ENCODE results near the gene HSD11B1L.
A peak's percentile ranks its signal among the peaks of the same experiment; 100 is the strongest.
"Not testable (repeated sequence)": the region's sequence is repeated elsewhere in the genome, so short reads cannot be mapped to it uniquely, and the experiment has no call there.

The HSD11B1L gene

GRCh38 chr19:5686647-5687359 lies 6.0 kb downstream of the HSD11B1L start:
- peak; percentile 90 to 91 for DNase-seq (ENCODE audit: low read depth in 2 of 2)

GRCh38 chr19:5687360-5688198 lies 6.8 kb downstream of the HSD11B1L start:
- no peak for DNase-seq (ENCODE audit: low read depth in 2 of 2)

DNA sequence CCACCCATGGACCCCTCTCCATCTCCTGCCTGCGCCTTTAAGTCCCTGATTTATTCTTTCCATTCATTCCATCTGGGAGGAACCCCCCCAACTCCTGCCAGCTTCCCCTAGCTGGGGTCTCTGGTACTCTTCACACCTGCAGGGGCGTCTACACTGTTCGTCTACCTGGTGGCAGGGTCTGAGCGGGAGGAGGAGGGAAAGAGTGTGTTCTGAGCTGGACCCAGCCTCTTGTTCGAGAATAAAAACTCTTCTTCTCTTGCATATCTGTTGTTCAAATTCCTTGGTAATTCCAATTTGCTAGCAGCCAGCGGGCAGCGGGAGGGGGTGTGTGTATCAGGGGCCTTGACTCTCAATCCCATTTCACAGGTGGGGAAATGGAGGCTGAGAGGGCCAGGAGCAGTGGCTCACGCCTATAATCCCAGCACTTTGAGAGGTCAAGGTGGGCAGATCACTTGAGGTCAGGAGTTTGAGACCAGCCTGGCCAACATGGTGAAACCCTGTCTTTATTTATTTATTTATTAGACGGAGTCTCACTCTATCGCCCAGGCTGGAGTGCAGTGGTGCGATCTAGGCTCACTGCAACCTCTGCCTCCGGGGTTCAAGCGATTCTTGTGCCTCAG lies 7.5 kb downstream of the HSD11B1L start:
- not testable (repeated sequence) for DNase-seq (ENCODE audit: low read depth in 2 of 2)

GRCh38 chr19:5690125-5690954 lies 9.5 kb downstream of the HSD11B1L start, which contains the start of gene RPL36:
Gene RPL36 (plus strand): TSS chr19:5690295. CDS start chr19:5690508, 213 bp downstream.
- DNase-seq (ENCODE audit: low read depth in 2 of 2): peak; percentile 96 to 97

- DNase-seq (ENCODE audit: low read depth in 2 of 2): peak; percentile 52 to 67
Measured at GRCh38 chr19:5690955-5691821, 10.4 kb downstream of the HSD11B1L start.

GRCh38 chr19:5691822-5692722 lies 11.2 kb downstream of the HSD11B1L start:
- DNase-seq (ENCODE audit: low read depth in 2 of 2): no peak

DNA sequence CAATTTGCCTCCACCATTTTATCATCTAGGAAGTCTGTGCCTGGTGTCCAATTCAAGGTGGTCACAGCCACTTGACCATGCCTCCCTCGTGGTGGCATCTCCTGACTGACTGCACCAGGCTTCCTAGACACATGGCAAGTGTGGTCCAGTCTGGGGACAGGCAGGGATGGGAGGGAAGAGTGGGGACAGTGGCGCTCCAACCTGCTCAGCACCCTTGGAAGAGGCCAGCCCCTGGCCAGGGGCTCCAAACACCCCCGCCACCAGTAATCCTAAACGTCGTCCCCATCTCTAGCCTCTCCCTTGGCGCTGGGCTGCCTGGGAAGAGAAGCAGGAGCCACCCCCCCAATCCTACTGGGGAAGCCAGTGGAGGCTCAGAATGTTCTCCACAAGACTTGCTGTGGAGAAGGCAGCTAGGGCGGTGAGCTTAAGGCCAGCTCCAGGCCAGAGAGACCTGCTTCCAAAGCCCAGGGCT lies 11.9 kb downstream of the HSD11B1L start:
- DNase-seq (ENCODE audit: low read depth in 2 of 2): no peak

- no peak for DNase-seq (ENCODE audit: low read depth in 2 of 2)
Measured at GRCh38 chr19:5693195-5694166, 12.7 kb downstream of the HSD11B1L start.

- no peak for DNase-seq (ENCODE audit: low read depth in 2 of 2)
Measured at GRCh38 chr19:5694167-5694955, 13.5 kb downstream of the HSD11B1L start.

DNA sequence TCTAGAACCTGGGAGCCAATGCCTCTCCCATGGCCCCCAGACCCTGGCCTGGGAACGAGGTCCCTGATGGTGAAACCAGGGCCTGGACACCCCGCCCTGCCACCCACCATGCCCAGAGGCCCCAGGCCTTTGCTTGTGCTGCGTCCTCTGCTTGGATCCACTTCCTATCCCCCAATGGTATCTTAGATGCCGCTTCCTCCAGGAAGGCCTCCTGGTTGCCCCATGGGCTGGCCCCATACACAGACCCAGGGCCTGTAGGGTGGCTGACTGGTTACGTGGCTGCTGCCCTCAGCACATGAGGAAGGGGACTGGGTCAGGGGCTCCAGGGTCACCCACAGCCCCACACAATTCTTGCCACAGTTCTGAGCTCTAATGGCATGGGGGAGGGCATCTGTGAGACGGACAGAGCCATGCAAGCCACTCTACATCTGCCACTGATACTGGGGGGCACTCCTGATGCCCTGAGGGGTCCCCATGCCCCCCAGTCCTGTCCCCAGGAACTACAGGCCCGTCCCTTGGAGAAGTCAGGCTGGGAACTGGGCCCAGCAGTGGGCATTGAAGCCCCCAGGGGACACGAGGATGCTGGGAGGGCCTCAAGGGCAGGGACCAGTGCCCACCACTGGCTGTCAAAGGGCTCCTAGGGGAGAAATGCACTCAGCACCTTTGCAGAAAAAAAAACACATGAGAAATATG lies 14.3 kb downstream of the HSD11B1L start:
- DNase-seq (ENCODE audit: low read depth in 2 of 2): no peak

DNA sequence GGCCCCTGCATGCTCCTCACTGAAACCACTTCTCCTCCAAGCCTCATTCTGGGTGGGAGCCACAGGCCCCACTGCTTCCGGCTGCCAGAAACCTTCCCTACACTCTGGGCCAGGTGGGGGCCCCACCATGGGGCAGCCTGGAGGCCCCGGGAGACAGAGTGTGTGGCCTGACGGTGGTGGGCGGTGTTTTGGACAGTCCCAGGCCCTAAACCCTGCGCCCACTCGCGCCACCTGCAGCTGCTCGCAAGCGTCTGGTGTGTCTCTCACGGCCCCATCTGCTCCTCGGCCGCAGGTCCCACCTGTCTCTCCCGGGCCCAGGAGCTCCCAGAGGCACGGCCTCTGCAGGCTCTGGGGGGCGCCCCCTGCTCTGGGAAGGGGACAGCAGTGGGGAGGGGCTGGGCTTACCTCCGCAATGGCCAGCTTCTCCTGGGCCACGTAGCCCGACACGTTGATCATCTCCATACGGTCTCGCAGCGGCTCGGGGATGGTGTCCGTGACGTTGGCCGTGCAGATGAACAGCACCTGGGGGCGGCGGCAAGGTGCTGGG lies 14.9 kb downstream of the HSD11B1L start:
- DNase-seq (ENCODE audit: low read depth in 2 of 2): no peak

DNA sequence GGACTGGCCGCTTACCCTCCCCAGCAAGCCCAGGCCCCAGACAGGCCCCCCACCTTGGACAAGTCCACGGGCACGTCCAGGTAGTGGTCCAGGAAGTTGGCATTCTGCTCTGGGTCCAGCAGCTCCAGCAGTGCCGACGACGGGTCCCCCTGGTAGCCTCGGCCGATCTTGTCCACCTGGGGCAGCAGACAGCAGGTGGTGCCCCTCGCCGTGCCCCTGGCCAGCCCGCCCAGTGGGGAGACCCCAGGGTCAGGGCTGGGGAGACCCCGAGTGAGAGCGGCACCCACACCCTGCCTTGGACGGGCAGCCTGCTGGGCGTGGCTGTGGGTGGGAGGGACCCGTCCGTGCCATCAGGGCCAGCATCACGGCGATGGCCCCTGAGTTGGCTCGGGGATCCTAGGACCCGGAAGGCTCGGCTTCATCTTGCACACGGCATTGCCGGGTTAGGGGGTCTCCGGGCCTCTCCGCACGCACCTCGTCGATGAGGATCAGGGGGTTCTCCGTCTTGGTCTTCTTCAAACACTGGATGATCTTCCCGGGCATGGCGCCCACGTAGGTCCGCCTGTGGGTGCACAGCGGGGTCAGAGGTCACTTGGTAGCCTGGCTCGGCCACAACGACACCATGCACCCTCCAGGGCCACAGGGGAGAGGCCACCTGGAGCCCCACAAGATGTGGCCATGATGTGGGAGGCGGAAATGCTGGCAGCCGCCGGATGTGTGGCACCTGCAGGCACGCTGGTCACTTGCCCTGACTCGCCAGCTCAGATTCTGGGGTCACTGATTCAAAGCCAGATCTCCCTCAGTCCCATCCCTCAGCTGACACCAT lies 15.6 kb downstream of the HSD11B1L start:
- no peak for DNase-seq (ENCODE audit: low read depth in 2 of 2)

- DNase-seq (ENCODE audit: low read depth in 2 of 2): no peak
Measured at GRCh38 chr19:5697022-5697889, 16.4 kb downstream of the HSD11B1L start.

DNA sequence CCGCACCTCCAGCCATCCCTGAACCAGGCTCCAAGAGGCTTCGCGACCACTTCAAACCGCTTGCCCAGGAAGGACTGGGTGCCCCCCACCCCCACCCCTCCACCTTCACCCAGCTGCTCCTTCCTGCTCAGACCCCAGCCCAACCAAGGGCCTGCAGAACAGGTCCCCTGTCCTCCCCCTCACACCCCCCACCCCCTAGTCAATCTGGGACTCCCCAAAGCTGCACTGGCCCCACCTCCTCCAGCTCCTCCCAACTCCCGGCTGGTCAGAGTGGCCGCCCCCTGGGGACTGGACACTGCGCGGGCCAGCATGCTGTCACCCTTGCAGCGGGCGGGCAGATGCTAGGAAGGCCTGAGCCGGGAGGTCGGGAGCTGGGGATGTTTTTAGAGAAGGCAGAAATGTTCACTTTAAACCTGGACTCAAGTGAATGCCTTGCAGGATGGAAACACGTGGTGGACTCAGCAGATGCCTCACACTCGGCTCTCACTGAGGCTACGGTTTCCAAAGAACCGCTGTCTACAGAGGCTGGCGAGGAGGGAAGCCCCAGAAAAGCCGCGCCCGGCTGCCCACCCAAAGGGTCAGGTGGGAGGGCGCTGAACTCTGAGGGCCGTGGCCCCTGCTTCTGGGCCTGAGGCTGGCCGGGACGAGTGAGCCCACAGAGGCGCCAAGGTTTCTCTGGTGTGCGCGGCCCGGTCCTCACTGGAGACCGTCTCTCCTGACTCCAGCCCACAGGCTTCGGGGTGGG lies 17.2 kb downstream of the HSD11B1L start:
- DNase-seq (ENCODE audit: low read depth in 2 of 2): no peak
